ENCODE data around the gene ID3.

ID3 gene

GRCh38 chr1:23564529-23565122, 5.3 kb upstream of the ID3 start:
- no peak for DNase-seq

GRCh38 chr1:23563755-23564374, 4.6 kb upstream of the ID3 start:
- DNase-seq = no peak

GRCh38 chr1:23563003-23563402, 3.7 kb upstream of the ID3 start:
- no peak for DNase-seq

GRCh38 chr1:23562137-23562876, 3.0 kb upstream of the ID3 start:
- DNase-seq = peak; percentile 92

- no peak for DNase-seq
Measured at GRCh38 chr1:23561813-23562100, 2.5 kb upstream of the ID3 start.

GRCh38 chr1:23561076-23561812, 1.9 kb upstream of the ID3 start:
- DNase-seq = no peak

- no peak for DNase-seq
Measured at GRCh38 chr1:23559985-23560741, 862 bp upstream of the ID3 start.

- no peak for DNase-seq
Measured at GRCh38 chr1:23558872-23559135, 497 bp downstream of the ID3 start.

GRCh38 chr1:23558140-23558871, 995 bp downstream of the ID3 start:
- peak; percentile 29 for DNase-seq

GRCh38 chr1:23557471-23558124, 1.7 kb downstream of the ID3 start:
- no peak for DNase-seq

- no peak for DNase-seq
Measured at GRCh38 chr1:23556635-23557470, 2.4 kb downstream of the ID3 start.

- DNase-seq = no peak
Measured at GRCh38 chr1:23555986-23556634, 3.2 kb downstream of the ID3 start.

GRCh38 chr1:23555270-23555985, 3.9 kb downstream of the ID3 start:
- no peak for DNase-seq

- DNase-seq = peak; percentile 81
Measured at GRCh38 chr1:23554481-23555269, 4.6 kb downstream of the ID3 start.

- no peak for DNase-seq
Measured at GRCh38 chr1:23554127-23554480, 5.2 kb downstream of the ID3 start.

- DNase-seq = no peak
Measured at GRCh38 chr1:23553231-23554126, 5.8 kb downstream of the ID3 start.

GRCh38 chr1:23551849-23552248, 7.5 kb downstream of the ID3 start:
- DNase-seq = no peak

GRCh38 chr1:23548704-23549143, 10.6 kb downstream of the ID3 start:
- DNase-seq = no peak

Data from HCEC 1CT (cell line).